H1 (cell line): ENCODE results near the gene EPM2A. TPM values are rescaled to one million over a fixed set of nuclear protein-coding genes. Genes with fewer than 3 reads are reported as not detected.

ENCODE experiments used
- CTCF ChIA-PET: fragments of 300-600 bp; sonication (Branson Sonifier 250); formaldehyde crosslinking; loops from one replicate; lab custom pipeline; 2021; ENCODE audit not compliant: partially characterized antibody; lab: Charles Lee
- POLR2A ChIA-PET: fragments of 300-600 bp; sonication (Branson Sonifier 250); formaldehyde crosslinking; loops from one replicate; lab custom pipeline; 2021; ENCODE audit warnings: inconsistent platforms; ENCODE audit not compliant: partially characterized antibody; lab: Charles Lee
- DNase-seq, 2 experiments: peaks; one replicate each; pipeline versions ENCODE4 v3.0.0 to v3.0.0-alpha.2; 2010 to 2022; ENCODE audit warnings: low spot score in 2 of 2, low read depth in 1 of 2, mixed read lengths in 1 of 2
- FAIRE-seq: peaks from 2 replicates; lab custom pipeline; 2011; peaks lifted over from hg19 to GRCh38; lab: Jason Lieb, UNC
- H2AFZ ChIP-seq: 2 replicates; pipeline ENCODE4 v1.8.1; 2012; ENCODE audit warnings: low read length, inconsistent platforms
- H2AK5ac ChIP-seq: 2 replicates; pipeline ENCODE4 v1.6.1; 2013; ENCODE audit warnings: low read depth, low read length
- H2BK120ac ChIP-seq: replicated peaks from 2 replicates; pipeline ENCODE3; 2013; ENCODE audit warnings: low read depth, low read length, inconsistent platforms
- H2BK12ac ChIP-seq: 2 replicates; pipeline ENCODE4 v1.6.1; 2013; ENCODE audit warnings: low read depth, low read length
- H2BK15ac ChIP-seq: 2 replicates; pipeline ENCODE4 v1.6.1; 2013; ENCODE audit warnings: low read length
- H2BK20ac ChIP-seq: 2 replicates; pipeline ENCODE4 v1.6.1; 2013; ENCODE audit warnings: low read length
- H2BK5ac ChIP-seq: 2 replicates; pipeline ENCODE4 v1.6.1; 2013; ENCODE audit warnings: low read depth, low read length
- H3K14ac ChIP-seq: 2 replicates; pipeline ENCODE4 v1.6.1; 2013; ENCODE audit warnings: inconsistent platforms; ENCODE audit not compliant: insufficient read length
- H3K18ac ChIP-seq: 2 replicates; pipeline ENCODE4 v1.6.1; 2013; ENCODE audit warnings: low read length; ENCODE audit errors: extremely low read depth
- H3K23ac ChIP-seq: 2 replicates; pipeline ENCODE4 v1.6.1; 2013; ENCODE audit warnings: inconsistent platforms; ENCODE audit not compliant: insufficient read length
- H3K23me2 ChIP-seq: 2 replicates; pipeline ENCODE4 v1.6.1; 2013; ENCODE audit warnings: low read depth, low read length
- H3K27ac ChIP-seq: 2 replicates; pipeline ENCODE4 v1.6.1; 2011; ENCODE audit warnings: low read depth, low read length, inconsistent platforms
- H3K27me3 ChIP-seq, 4 experiments: replicated peaks in 1 of 4; 1 replicate in 1 of 4; 2 replicates in 3 of 4; pipeline versions ENCODE4 v1.6.1 to v1.8.1; 2011 to 2013; ENCODE audit warnings: low read length in 3 of 4, mild to moderate bottlenecking in 3 of 4, inconsistent platforms in 2 of 4, mixed read lengths in 2 of 4, moderate library complexity in 1 of 4; ENCODE audit not compliant: control insufficient read depth in 3 of 4, insufficient read depth in 3 of 4; ENCODE audit errors: extremely low read depth in 1 of 4
- H3K36me3 ChIP-seq, 4 experiments: 2 replicates each; pipeline versions ENCODE4 v1.6.1 to v1.8.1; 2011 to 2013; ENCODE audit warnings: mild to moderate bottlenecking in 4 of 4, low read length in 3 of 4, moderate library complexity in 2 of 4, control low read depth in 1 of 4, inconsistent platforms in 1 of 4; ENCODE audit not compliant: insufficient read depth in 4 of 4, control insufficient read depth in 2 of 4
- H3K4ac ChIP-seq: replicated peaks from 2 replicates; pipeline ENCODE3; 2013; ENCODE audit warnings: low read length, low read depth, mixed read lengths, inconsistent platforms; ENCODE audit not compliant: insufficient read length
- H3K4me1 ChIP-seq, 4 experiments: replicated peaks in 1 of 4; 1 replicate in 1 of 4; 2 replicates in 3 of 4; pipeline versions ENCODE4 v1.6.1 to v1.8.1; 2011 to 2013; ENCODE audit warnings: low read length in 3 of 4, inconsistent platforms in 2 of 4, mixed read lengths in 1 of 4; ENCODE audit not compliant: insufficient read depth in 4 of 4, control insufficient read depth in 3 of 4
- H3K4me2 ChIP-seq, 2 experiments: 2 replicates each; pipeline versions ENCODE4 v1.6.1 to v1.8.1; 2011 to 2013; ENCODE audit warnings: low read depth in 2 of 2, low read length in 2 of 2, control low read depth in 1 of 2, inconsistent platforms in 1 of 2, mild to moderate bottlenecking in 1 of 2; ENCODE audit not compliant: insufficient read depth in 1 of 2
- H3K4me3 ChIP-seq, 4 experiments: fragments of 200-600, 300-600 bp in 1 of 4; sonication (generic), shearing (Covaris generic), sonication (Bioruptor Twin) in 1 of 4; 2 replicates each; pipeline versions ENCODE4 v1.5.1 to v1.8.1; 2011 to 2016; ENCODE audit warnings: low read length in 4 of 4, low read depth in 3 of 4, control low read depth in 2 of 4, inconsistent platforms in 2 of 4, mild to moderate bottlenecking in 2 of 4, mixed read lengths in 1 of 4, moderate library complexity in 1 of 4; ENCODE audit not compliant: insufficient read depth in 2 of 4; ENCODE audit errors: extremely low read depth in 1 of 4
- H3K56ac ChIP-seq: replicated peaks from 2 replicates; pipeline ENCODE3; 2013; ENCODE audit warnings: low read depth, mild to moderate bottlenecking, mixed read lengths, low read length, inconsistent platforms; ENCODE audit not compliant: insufficient read length
- H3K79me1 ChIP-seq: 2 replicates; pipeline ENCODE4 v1.6.1; 2013; ENCODE audit warnings: low read depth, low read length, control low read depth
- H3K79me2 ChIP-seq, 2 experiments: 2 replicates each; pipeline versions ENCODE4 v1.6.1 to v1.8.1; 2012 to 2013; ENCODE audit warnings: low read length in 2 of 2, mild to moderate bottlenecking in 2 of 2, inconsistent platforms in 1 of 2; ENCODE audit not compliant: insufficient read depth in 2 of 2, control insufficient read depth in 1 of 2
- H3K9ac ChIP-seq, 4 experiments: replicated peaks in 1 of 4; 1 replicate in 1 of 4; 2 replicates in 3 of 4; pipeline versions ENCODE4 v1.6.1 to v1.8.1; 2011 to 2013; ENCODE audit warnings: low read depth in 3 of 4, low read length in 3 of 4, control low read depth in 2 of 4, mild to moderate bottlenecking in 2 of 4, moderate library complexity in 2 of 4, inconsistent platforms in 1 of 4; ENCODE audit errors: extremely low read depth in 1 of 4
- H3K9me3 ChIP-seq, 2 experiments: 2 replicates each; pipeline versions ENCODE4 v1.6.1 to v1.8.1; 2012 to 2013; ENCODE audit warnings: mild to moderate bottlenecking in 2 of 2, moderate library complexity in 2 of 2, control low read depth in 1 of 2, inconsistent platforms in 1 of 2, low read depth in 1 of 2, low read length in 1 of 2, mixed read lengths in 1 of 2; ENCODE audit not compliant: insufficient read depth in 2 of 2
- H4K20me1 ChIP-seq, 2 experiments: replicated peaks in 1 of 2; 2 replicates each; pipeline versions ENCODE3 to v1.8.1; 2011 to 2013; ENCODE audit warnings: inconsistent platforms in 2 of 2, low read length in 2 of 2, mild to moderate bottlenecking in 1 of 2; ENCODE audit not compliant: insufficient read depth in 2 of 2, control insufficient read depth in 1 of 2
- H4K5ac ChIP-seq: 2 replicates; pipeline ENCODE4 v1.6.1; 2013; ENCODE audit warnings: low read length, low read depth, mixed read lengths, inconsistent platforms; ENCODE audit not compliant: insufficient read length
- H4K8ac ChIP-seq: 2 replicates; pipeline ENCODE4 v1.8.0; 2013; ENCODE audit warnings: mild to moderate bottlenecking, moderate library complexity, low read length, inconsistent platforms; ENCODE audit not compliant: insufficient read depth; ENCODE audit errors: extremely low read depth
- H4K91ac ChIP-seq: replicated peaks from 2 replicates; pipeline ENCODE3; 2013; ENCODE audit warnings: low read length, mixed read lengths, inconsistent platforms; ENCODE audit not compliant: insufficient read length
- HDAC2 ChIP-seq, 2 experiments: fragments of 300-600 bp in 1 of 2; sonication (generic) in 1 of 2; IDR thresholded peaks; 2 replicates each; pipeline ENCODE4 v1.6.1; 2011 to 2012; ENCODE audit warnings: low read depth in 2 of 2, low read length in 2 of 2, mild to moderate bottlenecking in 2 of 2, moderate library complexity in 2 of 2, borderline replicate concordance in 1 of 2, inconsistent platforms in 1 of 2
- KDM5A ChIP-seq: fragments of 200-600 bp; IDR thresholded peaks from 2 replicates; pipeline ENCODE4 v1.7.1; 2012; ENCODE audit warnings: mild to moderate bottlenecking, low read length, inconsistent platforms, mixed read lengths
- NRF1 ChIP-seq: IDR thresholded peaks from 2 replicates; pipeline ENCODE4 v1.6.1; 2011; ENCODE audit warnings: mild to moderate bottlenecking, low read depth, low read length, improper control_type of control experiment
- RNF2 ChIP-seq: fragments of 200-900, 300-1000 bp; sonication (generic); IDR thresholded peaks from 2 replicates; pipeline ENCODE4 v1.7.1; 2016; ENCODE audit warnings: borderline replicate concordance, low read depth, mild to moderate bottlenecking, antibody characterized with exemption, low read length; ENCODE audit not compliant: poor library complexity, severe bottlenecking; ENCODE audit errors: missing control alignments
- SIRT6 ChIP-seq: IDR thresholded peaks from one replicate; pipeline ENCODE4 v1.7.1; 2012; ENCODE audit warnings: low read length, inconsistent platforms
- SIX5 ChIP-seq: IDR thresholded peaks from 2 replicates; pipeline ENCODE4 v1.6.1; 2011; ENCODE audit warnings: mild to moderate bottlenecking, low read depth, low read length
- TAF1 ChIP-seq: IDR thresholded peaks from 2 replicates; pipeline ENCODE4 v1.6.1; 2011; ENCODE audit warnings: mild to moderate bottlenecking, low read depth, low read length
- TAF7 ChIP-seq: optimal IDR thresholded peaks from 2 replicates; pipeline ENCODE3; 2011; ENCODE audit warnings: low read depth, mild to moderate bottlenecking, inconsistent platforms, low read length, moderate library complexity, borderline replicate concordance
- ZNF274 ChIP-seq: IDR thresholded peaks from 2 replicates; pipeline ENCODE4 v1.7.0; 2012; ENCODE audit warnings: low read length, borderline replicate concordance; ENCODE audit errors: extremely low read depth
- WGBS, 2 experiments: shearing (Covaris generic) in 1 of 2; methylation state at CpG; one replicate each; pipeline versions ENCODE4 v1.1.6 to v1.1.7; 2013 to 2015; ENCODE audit warnings: low lambda C conversion rate in 2 of 2, mixed read lengths in 2 of 2, inconsistent platforms in 1 of 2, low coverage in 1 of 2, missing lambda C conversion rate in 1 of 2; ENCODE audit not compliant: insufficient replicate concordance in 2 of 2, insufficient coverage in 1 of 2, insufficient read length in 1 of 2; ENCODE audit errors: extremely low coverage in 1 of 2, missing lambda C conversion rate in 1 of 2; 5-methylcytosine and 5-hydroxymethylcytosine counted together
- polyA plus RNA-seq, 7 experiments: library from polyadenylated mRNA; depleted of rRNA in 3 of 7; stranded (reverse) in 5 of 7; unstranded in 2 of 7; fragments of >200 nt in 5 of 7; fragments of 200-250 nt in 2 of 7; gene quantifications; 1 replicate in 5 of 7; 2 replicates in 1 of 7; 4 replicates in 1 of 7; pipeline versions ENCODE4 v1.2.1 to v1.2.3, GENCODE V29; 2011 to 2013; ENCODE audit warnings: missing spikeins in 2 of 7, mixed read lengths in 2 of 7
- total RNA-seq: library from RNA; stranded (reverse); fragmentation: NEBNext Ultra II Directional; extraction: Animal tissue kit (Norgen Biotek cat#: 25700); gene quantifications from 2 replicates; pipeline ENCODE4 v1.2.1, GENCODE V29; 2021
- TF ChIP-seq, protein P1 (sequence below): IDR thresholded peaks from 2 replicates; pipeline ENCODE4 v1.6.1; 2011; ENCODE audit warnings: low read length, improper control_type of control experiment
- TF ChIP-seq, protein P2 (sequence below): IDR thresholded peaks from 2 replicates; pipeline ENCODE4 v1.6.1; 2012; ENCODE audit warnings: inconsistent platforms

The EPM2A gene
- total and polyA plus RNA-seq, 2 of the 8 experiments (the other 6 are each of a cell fraction or from before 2014, with no cell fraction given) = 2.3 to 6.2 TPM

DNA sequence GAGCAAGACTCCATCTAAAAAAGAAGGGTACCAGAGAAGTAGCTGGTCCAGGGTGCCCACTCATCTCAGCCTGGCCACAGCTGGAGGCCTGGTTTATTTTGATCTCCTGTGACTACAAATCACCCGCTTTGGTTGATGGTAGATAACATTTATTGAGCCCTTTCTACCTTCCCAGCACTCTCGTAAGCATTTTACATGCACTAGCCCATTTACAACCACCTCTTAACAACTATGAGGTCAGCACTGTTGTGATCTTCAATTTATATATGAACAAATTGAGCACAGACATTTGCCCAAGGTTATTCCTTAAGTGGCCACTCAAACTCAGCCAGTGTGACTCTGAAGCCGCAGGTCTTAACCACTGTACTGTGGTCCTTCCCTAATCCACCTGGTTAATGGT lies 104.7 kb downstream of the EPM2A start:
- WGBS, 2 experiments = 87% methylated on average over 3 of the region's 3 CpGs; no CpG with 5 or more reads in 1 of the 2 experiments
- TF ChIP-seq NRF1 (no peak), ZNF274 (no peak), SIRT6 (no peak), KDM5A (no peak), TAF7 (no peak), SIX5 (no peak), HDAC2 (IDR thresholded peaks at IDR 0.05; ENCODE audit: borderline replicate concordance in 1 of 2, low read depth in 2 of 2, low read length in 2 of 2) (no peak), TAF1 (no peak), RNF2 (no peak)
- TF ChIP-seq, protein P1, sequence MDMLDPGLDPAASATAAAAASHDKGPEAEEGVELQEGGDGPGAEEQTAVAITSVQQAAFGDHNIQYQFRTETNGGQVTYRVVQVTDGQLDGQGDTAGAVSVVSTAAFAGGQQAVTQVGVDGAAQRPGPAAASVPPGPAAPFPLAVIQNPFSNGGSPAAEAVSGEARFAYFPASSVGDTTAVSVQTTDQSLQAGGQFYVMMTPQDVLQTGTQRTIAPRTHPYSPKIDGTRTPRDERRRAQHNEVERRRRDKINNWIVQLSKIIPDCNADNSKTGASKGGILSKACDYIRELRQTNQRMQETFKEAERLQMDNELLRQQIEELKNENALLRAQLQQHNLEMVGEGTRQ = no peak
- TF ChIP-seq, protein P2, sequence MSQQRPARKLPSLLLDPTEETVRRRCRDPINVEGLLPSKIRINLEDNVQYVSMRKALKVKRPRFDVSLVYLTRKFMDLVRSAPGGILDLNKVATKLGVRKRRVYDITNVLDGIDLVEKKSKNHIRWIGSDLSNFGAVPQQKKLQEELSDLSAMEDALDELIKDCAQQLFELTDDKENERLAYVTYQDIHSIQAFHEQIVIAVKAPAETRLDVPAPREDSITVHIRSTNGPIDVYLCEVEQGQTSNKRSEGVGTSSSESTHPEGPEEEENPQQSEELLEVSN = no peak

More for the DNA sequence above, 104.7 kb downstream of the EPM2A start:
- Histone ChIP-seq H4K8ac (no peak overlapping the region), H3K27me3 (no peaks in the 10 kb centered on the region), H2BK5ac (no peak overlapping the region), H3K4me2 (no peak overlapping the region), H3K4me1 (no peaks in the 10 kb centered on the region; a peak in 2 of 7 replicates), H3K4me3 (no peak overlapping the region), H4K91ac (no peak overlapping the region), H3K36me3 (0 out of 8 replicates have a peak, but pooled peaks cover 0 to 3% (median 0%) of the 10 kb centered on the region in 4 experiments), H2AFZ (no peak overlapping the region), H3K9ac (no peak overlapping the region), H4K20me1 (no peaks in the 10 kb centered on the region), H2AK5ac (no peak overlapping the region), H3K4ac (no peak overlapping the region), H4K5ac (no peak overlapping the region), H3K56ac (no peak overlapping the region), H3K18ac (no peak overlapping the region), H2BK20ac (no peak overlapping the region), H3K9me3 (no peaks in the 10 kb centered on the region), H3K23me2 (no peaks in the 10 kb centered on the region), H2BK120ac (no peak overlapping the region), H2BK12ac (no peak overlapping the region), H3K79me2 (no peaks in the 10 kb centered on the region), H3K79me1 (no peaks in the 10 kb centered on the region; the same call in 1 of the 2 replicates), H2BK15ac (no peak overlapping the region), H3K23ac (no peak overlapping the region), H3K27ac (no peak overlapping the region), H3K14ac (no peak overlapping the region)
- DNase-seq = no peak
- no peak for FAIRE-seq
- CTCF ChIA-PET = no interaction called here
- POLR2A ChIA-PET = interaction anchor here (0.6 to 1.6 kb wide), 2 partner anchors 85 to 104 kb away, joined by 3 to 4 read pairs; partner anchors contain the start of gene EPM2A
